Neutrophil (primary cell): ENCODE results near the gene OR5B17.

Experiments
- H3K27ac ChIP-seq: fragments of 200-600 bp; sonication (generic); 2 replicates; pipeline ENCODE4 v1.5.1; 2016; ENCODE audit warnings: mild to moderate bottlenecking, moderate library complexity
- H3K27me3 ChIP-seq: fragments of 200-600 bp; sonication (generic); 2 replicates; pipeline ENCODE4 v1.6.0; 2016; ENCODE audit warnings: mild to moderate bottlenecking
- H3K36me3 ChIP-seq: fragments of 200-600 bp; sonication (generic); 2 replicates; pipeline ENCODE4 v1.5.1; 2017
- H3K4me1 ChIP-seq, 2 experiments: fragments of 200-600 bp in 1 of 2; sonication (generic) in 1 of 2; 1 replicate in 1 of 2; 2 replicates in 1 of 2; pipeline versions ENCODE4 v1.5.1 to v1.6.1; 2013 to 2016; ENCODE audit warnings: low read depth in 1 of 2, low read length in 1 of 2, mild to moderate bottlenecking in 1 of 2, moderate library complexity in 1 of 2; ENCODE audit not compliant: control insufficient read depth in 1 of 2, insufficient read depth in 1 of 2
- H3K4me3 ChIP-seq, 2 experiments: fragments of 200-600 bp in 1 of 2; sonication (generic) in 1 of 2; 1 replicate in 1 of 2; 2 replicates in 1 of 2; pipeline ENCODE4 v1.5.1; 2013 to 2016; ENCODE audit warnings: low read depth in 1 of 2, low read length in 1 of 2, mild to moderate bottlenecking in 1 of 2, moderate library complexity in 1 of 2
- H3K9me3 ChIP-seq: fragments of 200-600 bp; sonication (generic); 2 replicates; pipeline ENCODE4 v1.5.1; 2016
- CTCF ChIP-seq: fragments of 200-600 bp; sonication (generic); IDR thresholded peaks from 2 replicates; pipeline ENCODE4 v1.5.1; 2016; ENCODE audit warnings: antibody characterized with exemption

Gene OR5B17

GRCh38 chr11:58318532-58318931 is 40.3 kb downstream of the OR5B17 start:
- no peak overlapping the region for H3K4me3 ChIP-seq
- H3K9me3 ChIP-seq, result no peaks in the 10 kb centered on the region
- no peak for TF ChIP-seq CTCF
- H3K27ac ChIP-seq, result no peak overlapping the region
- H3K27me3 ChIP-seq, result no peaks in the 10 kb centered on the region
- H3K36me3 ChIP-seq, result no peaks in the 10 kb centered on the region
- H3K4me1 ChIP-seq, result no peaks in the 10 kb centered on the region

GRCh38 chr11:58316142-58316541 is 42.7 kb downstream of the OR5B17 start:
- no peak overlapping the region for H3K27ac ChIP-seq
- H3K27me3 ChIP-seq, result no peaks in the 10 kb centered on the region
- no peaks in the 10 kb centered on the region for H3K36me3 ChIP-seq
- no peak for TF ChIP-seq CTCF
- H3K4me1 ChIP-seq, result no peaks in the 10 kb centered on the region
- no peak overlapping the region for H3K4me3 ChIP-seq
- no peaks in the 10 kb centered on the region for H3K9me3 ChIP-seq
